ENCODE data around the gene VPS26C. TPM values are rescaled to one million over a fixed set of nuclear protein-coding genes. Genes with fewer than 3 reads are reported as not detected.

VPS26C gene
- total RNA-seq, 1 experiment from 2014 or later, result 62.8 TPM

DNA sequence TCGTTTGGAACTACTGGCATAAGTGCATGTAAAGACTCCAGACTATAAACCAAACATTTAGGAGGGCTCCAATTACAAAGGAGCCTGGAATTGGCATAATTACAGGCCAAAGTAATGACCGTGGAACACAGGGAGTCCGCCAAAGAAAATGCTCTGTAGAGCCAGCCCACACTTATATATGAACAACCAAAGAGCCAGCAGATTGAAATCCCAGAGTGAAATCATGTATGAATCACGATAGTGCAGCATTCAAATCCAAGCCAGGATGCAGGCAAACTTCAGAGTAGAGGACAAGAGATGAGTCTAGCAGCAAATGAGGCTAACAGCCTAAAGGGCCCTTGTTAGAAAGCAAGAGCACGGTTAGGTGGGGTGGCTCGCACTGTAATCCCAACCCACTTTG lies 13.1 kb downstream of the VPS26C start:
- POLR2A ChIA-PET, result no interaction called here

GRCh38 chr21:37251294-37251634 lies 15.9 kb downstream of the VPS26C start:
- CTCF ChIA-PET, result no interaction called here
- H3K27ac Mint-ChIP-seq, result no peak overlapping the region

More for the DNA sequence above, 13.1 kb downstream of the VPS26C start:
- ATAC-seq (no peak), DNase-seq (ENCODE audit: low spot score) (no peak)
- no peak overlapping the region for H3K27ac Mint-ChIP-seq
- H3K4me1 Mint-ChIP-seq, result peaks cover 27% of the 10 kb centered on the region
- no peaks in the 10 kb centered on the region for H3K9me3 Mint-ChIP-seq
- TF ChIP-seq KAT7 (CRISPR knock-in tag; IDR thresholded peaks at IDR 0.05; ENCODE audit: borderline replicate concordance) (no peak), MXD4 (CRISPR knock-in tag; IDR thresholded peaks at IDR 0.05; ENCODE audit: borderline replicate concordance) (no peak), ZNF425 (CRISPR knock-in tag; conservative IDR thresholded peaks at IDR 0.05) (no peak)
- TF ChIP-seq, protein P1, sequence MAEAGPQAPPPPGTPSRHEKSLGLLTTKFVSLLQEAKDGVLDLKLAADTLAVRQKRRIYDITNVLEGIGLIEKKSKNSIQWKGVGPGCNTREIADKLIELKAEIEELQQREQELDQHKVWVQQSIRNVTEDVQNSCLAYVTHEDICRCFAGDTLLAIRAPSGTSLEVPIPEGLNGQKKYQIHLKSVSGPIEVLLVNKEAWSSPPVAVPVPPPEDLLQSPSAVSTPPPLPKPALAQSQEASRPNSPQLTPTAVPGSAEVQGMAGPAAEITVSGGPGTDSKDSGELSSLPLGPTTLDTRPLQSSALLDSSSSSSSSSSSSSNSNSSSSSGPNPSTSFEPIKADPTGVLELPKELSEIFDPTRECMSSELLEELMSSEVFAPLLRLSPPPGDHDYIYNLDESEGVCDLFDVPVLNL (CRISPR knock-in tag; IDR thresholded peaks at IDR 0.05; ENCODE audit: borderline replicate concordance, low read depth), result no peak
- TF ChIP-seq, protein P2, sequence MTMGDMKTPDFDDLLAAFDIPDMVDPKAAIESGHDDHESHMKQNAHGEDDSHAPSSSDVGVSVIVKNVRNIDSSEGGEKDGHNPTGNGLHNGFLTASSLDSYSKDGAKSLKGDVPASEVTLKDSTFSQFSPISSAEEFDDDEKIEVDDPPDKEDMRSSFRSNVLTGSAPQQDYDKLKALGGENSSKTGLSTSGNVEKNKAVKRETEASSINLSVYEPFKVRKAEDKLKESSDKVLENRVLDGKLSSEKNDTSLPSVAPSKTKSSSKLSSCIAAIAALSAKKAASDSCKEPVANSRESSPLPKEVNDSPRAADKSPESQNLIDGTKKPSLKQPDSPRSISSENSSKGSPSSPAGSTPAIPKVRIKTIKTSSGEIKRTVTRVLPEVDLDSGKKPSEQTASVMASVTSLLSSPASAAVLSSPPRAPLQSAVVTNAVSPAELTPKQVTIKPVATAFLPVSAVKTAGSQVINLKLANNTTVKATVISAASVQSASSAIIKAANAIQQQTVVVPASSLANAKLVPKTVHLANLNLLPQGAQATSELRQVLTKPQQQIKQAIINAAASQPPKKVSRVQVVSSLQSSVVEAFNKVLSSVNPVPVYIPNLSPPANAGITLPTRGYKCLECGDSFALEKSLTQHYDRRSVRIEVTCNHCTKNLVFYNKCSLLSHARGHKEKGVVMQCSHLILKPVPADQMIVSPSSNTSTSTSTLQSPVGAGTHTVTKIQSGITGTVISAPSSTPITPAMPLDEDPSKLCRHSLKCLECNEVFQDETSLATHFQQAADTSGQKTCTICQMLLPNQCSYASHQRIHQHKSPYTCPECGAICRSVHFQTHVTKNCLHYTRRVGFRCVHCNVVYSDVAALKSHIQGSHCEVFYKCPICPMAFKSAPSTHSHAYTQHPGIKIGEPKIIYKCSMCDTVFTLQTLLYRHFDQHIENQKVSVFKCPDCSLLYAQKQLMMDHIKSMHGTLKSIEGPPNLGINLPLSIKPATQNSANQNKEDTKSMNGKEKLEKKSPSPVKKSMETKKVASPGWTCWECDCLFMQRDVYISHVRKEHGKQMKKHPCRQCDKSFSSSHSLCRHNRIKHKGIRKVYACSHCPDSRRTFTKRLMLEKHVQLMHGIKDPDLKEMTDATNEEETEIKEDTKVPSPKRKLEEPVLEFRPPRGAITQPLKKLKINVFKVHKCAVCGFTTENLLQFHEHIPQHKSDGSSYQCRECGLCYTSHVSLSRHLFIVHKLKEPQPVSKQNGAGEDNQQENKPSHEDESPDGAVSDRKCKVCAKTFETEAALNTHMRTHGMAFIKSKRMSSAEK (CRISPR knock-in tag; IDR thresholded peaks at IDR 0.05; ENCODE audit: borderline replicate concordance), result no peak
- CTCF ChIA-PET, result no interaction called here
- no peaks in the 10 kb centered on the region for H3K27me3 Mint-ChIP-seq (ENCODE audit: low read depth)
- H3K36me3 Mint-ChIP-seq, result no peaks in the 10 kb centered on the region
- no peak overlapping the region for H3K4me3 Mint-ChIP-seq

More at GRCh38 chr21:37251294-37251634, 15.9 kb downstream of the VPS26C start:
- POLR2A ChIA-PET, result no interaction called here
- Mint-ChIP-seq H3K27me3 (ENCODE audit: low read depth) (no peaks in the 10 kb centered on the region), H3K9me3 (no peaks in the 10 kb centered on the region), H3K36me3 (no peaks in the 10 kb centered on the region), H3K4me3 (no peak overlapping the region), H3K4me1 (peaks cover 20% of the 10 kb centered on the region)
- no peak for ATAC-seq
- no peak for DNase-seq (ENCODE audit: low spot score)
- no peak for TF ChIP-seq ZNF396 (CRISPR knock-in tag; IDR thresholded peaks at IDR 0.05; ENCODE audit: borderline replicate concordance)
- no peak for TF ChIP-seq ZNF138 (CRISPR knock-in tag; conservative IDR thresholded peaks at IDR 0.05)
- no peak for TF ChIP-seq TEAD4 (CRISPR knock-in tag; IDR thresholded peaks at IDR 0.05)
- TF ChIP-seq, protein P3, sequence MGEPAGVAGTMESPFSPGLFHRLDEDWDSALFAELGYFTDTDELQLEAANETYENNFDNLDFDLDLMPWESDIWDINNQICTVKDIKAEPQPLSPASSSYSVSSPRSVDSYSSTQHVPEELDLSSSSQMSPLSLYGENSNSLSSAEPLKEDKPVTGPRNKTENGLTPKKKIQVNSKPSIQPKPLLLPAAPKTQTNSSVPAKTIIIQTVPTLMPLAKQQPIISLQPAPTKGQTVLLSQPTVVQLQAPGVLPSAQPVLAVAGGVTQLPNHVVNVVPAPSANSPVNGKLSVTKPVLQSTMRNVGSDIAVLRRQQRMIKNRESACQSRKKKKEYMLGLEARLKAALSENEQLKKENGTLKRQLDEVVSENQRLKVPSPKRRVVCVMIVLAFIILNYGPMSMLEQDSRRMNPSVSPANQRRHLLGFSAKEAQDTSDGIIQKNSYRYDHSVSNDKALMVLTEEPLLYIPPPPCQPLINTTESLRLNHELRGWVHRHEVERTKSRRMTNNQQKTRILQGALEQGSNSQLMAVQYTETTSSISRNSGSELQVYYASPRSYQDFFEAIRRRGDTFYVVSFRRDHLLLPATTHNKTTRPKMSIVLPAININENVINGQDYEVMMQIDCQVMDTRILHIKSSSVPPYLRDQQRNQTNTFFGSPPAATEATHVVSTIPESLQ (CRISPR knock-in tag; IDR thresholded peaks at IDR 0.05), result no peak
- no peak for TF ChIP-seq CREM (CRISPR knock-in tag; IDR thresholded peaks at IDR 0.05)
- TF ChIP-seq EMX1 (CRISPR knock-in tag; IDR thresholded peaks at IDR 0.05), result no peak
- no peak for TF ChIP-seq ATF3 (CRISPR knock-in tag; conservative IDR thresholded peaks at IDR 0.05)
- no peak for TF ChIP-seq ERG (CRISPR knock-in tag; IDR thresholded peaks at IDR 0.05)
- no peak for TF ChIP-seq E2F5 (CRISPR knock-in tag; IDR thresholded peaks at IDR 0.05)
- no peak for TF ChIP-seq ZNF121 (CRISPR knock-in tag; IDR thresholded peaks at IDR 0.05)
